Astrocyte (in vitro differentiated cells and primary cell): ENCODE measurements around the gene DSTN.

ENCODE experiments used
- CTCF ChIP-seq: IDR thresholded peaks from 2 replicates; pipeline ENCODE4 v1.5.1; 2011; ENCODE audit warnings: low read depth, mild to moderate bottlenecking, inconsistent platforms, low read length, moderate library complexity; ENCODE audit not compliant: insufficient read depth
- EZH2 ChIP-seq: IDR thresholded peaks from 2 replicates; pipeline ENCODE4 v1.6.1; 2012; ENCODE audit warnings: mild to moderate bottlenecking, low read length, inconsistent platforms; ENCODE audit not compliant: insufficient read depth

- TF ChIP-seq CTCF (no peak), EZH2 (no peak)
These were observed 64.1 kb downstream of the DSTN start for GRCh38 chr20:17633850-17634500.
